Type B pancreatic cell (in vitro differentiated cells): ENCODE measurements around the gene ATP11B. TPM values are rescaled to one million over a fixed set of nuclear protein-coding genes. Genes with fewer than 3 reads are reported as not detected.
A peak's percentile ranks its signal among the peaks of the same experiment; 100 is the strongest.

Source experiments
- DNase-seq: peaks from one replicate; pipeline ENCODE4 v3.0.0; 2021; ENCODE audit warnings: mixed read lengths; ENCODE audit not compliant: unreplicated experiment; ENCODE audit errors: extremely low spot score
- H3K27ac Mint-ChIP-seq: 2 replicates; pipeline ENCODE4 v1.8.0; 2021; ENCODE audit warnings: mild to moderate bottlenecking, mixed read lengths
- H3K27me3 Mint-ChIP-seq: 2 replicates; pipeline ENCODE4 v1.8.0; 2021; ENCODE audit warnings: mixed read lengths
- H3K36me3 Mint-ChIP-seq: 2 replicates; pipeline ENCODE4 v1.8.0; 2021; ENCODE audit warnings: mixed read lengths
- H3K4me1 Mint-ChIP-seq: one replicate; pipeline ENCODE4 v1.8.0; 2021; ENCODE audit warnings: mixed read lengths; ENCODE audit not compliant: unreplicated experiment
- H3K4me3 Mint-ChIP-seq: 2 replicates; pipeline ENCODE4 v1.8.0; 2021; ENCODE audit warnings: mild to moderate bottlenecking, mixed read lengths
- H3K9me3 Mint-ChIP-seq: 2 replicates; pipeline ENCODE4 v1.8.0; 2021; ENCODE audit warnings: mixed read lengths
- total RNA-seq: library from RNA; stranded (reverse); gene quantifications from 2 replicates; pipeline ENCODE4 v1.2.1, GENCODE V29; 2021; ENCODE audit warnings: low replicate concordance
- TF ChIP-seq, protein P1 (sequence below): fragments of 200-600 bp; sonication (generic); conservative IDR thresholded peaks from 2 replicates; pipeline ENCODE4 v1.5.0; 2021; ENCODE audit warnings: antibody characterized with exemption, mild to moderate bottlenecking

ATP11B gene
- total RNA-seq, 1 donor from 2014 or later, result 73.4 TPM

DNA sequence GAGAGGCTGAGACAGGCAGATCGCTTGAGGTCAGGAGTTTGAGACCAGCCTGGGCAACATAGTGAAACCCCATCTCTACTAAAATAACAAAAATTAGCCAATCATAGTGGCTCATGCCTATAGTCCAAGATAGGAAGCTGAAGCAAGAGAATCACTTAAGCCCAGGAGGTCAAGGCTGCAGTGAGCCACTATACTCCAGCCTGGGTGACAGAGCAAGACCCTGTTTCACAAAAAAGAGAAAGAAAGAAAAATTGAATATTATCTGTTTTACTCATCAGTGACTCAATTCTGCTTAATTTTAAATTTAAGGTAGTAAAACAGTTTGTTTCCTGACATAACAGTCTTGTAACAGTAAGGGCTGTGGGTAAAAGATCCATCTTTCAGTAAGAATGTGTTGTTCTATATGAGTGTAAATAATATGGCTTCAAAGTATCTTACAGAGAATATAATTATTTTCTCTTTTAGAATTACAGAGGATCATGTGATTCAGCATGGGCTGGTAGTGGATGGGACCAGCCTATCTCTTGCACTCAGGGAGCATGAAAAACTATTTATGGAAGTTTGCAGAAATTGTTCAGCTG is 85.8 kb downstream of the ATP11B start:
- Mint-ChIP-seq H3K27me3 (no peaks in the 10 kb centered on the region), H3K36me3 (peaks cover 5% of the 10 kb centered on the region), H3K4me1 (no peaks in the 10 kb centered on the region), H3K27ac (no peak overlapping the region), H3K9me3 (no peaks in the 10 kb centered on the region), H3K4me3 (no peak overlapping the region)
- TF ChIP-seq, protein P1, sequence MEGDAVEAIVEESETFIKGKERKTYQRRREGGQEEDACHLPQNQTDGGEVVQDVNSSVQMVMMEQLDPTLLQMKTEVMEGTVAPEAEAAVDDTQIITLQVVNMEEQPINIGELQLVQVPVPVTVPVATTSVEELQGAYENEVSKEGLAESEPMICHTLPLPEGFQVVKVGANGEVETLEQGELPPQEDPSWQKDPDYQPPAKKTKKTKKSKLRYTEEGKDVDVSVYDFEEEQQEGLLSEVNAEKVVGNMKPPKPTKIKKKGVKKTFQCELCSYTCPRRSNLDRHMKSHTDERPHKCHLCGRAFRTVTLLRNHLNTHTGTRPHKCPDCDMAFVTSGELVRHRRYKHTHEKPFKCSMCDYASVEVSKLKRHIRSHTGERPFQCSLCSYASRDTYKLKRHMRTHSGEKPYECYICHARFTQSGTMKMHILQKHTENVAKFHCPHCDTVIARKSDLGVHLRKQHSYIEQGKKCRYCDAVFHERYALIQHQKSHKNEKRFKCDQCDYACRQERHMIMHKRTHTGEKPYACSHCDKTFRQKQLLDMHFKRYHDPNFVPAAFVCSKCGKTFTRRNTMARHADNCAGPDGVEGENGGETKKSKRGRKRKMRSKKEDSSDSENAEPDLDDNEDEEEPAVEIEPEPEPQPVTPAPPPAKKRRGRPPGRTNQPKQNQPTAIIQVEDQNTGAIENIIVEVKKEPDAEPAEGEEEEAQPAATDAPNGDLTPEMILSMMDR, result no peak
- DNase-seq, result no peak

DNA sequence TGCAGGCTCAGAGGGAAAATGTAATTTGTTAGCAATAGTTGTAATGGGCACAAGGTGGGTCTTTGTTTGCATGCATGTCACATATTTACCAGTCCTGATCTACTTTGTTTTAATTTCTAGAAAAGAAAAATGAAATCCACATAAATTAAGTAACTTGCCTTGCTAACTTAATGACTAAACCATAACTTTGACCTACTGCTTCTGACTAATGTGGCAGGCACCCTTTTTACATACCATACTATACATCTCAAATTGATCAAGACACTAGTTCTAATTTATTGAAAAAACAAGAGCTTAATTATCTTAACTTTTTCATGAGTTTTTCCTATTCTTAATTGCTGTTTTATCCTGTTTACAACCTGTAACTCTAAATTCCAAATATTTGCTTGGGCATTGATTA is 93.2 kb downstream of the ATP11B start:
- Mint-ChIP-seq H3K4me3 (no peak overlapping the region), H3K27ac (no peak overlapping the region), H3K36me3 (peaks cover 11% of the 10 kb centered on the region), H3K4me1 (no peaks in the 10 kb centered on the region), H3K9me3 (no peaks in the 10 kb centered on the region), H3K27me3 (no peaks in the 10 kb centered on the region)
- no peak for DNase-seq
- TF ChIP-seq, protein P1, result no peak

DNA sequence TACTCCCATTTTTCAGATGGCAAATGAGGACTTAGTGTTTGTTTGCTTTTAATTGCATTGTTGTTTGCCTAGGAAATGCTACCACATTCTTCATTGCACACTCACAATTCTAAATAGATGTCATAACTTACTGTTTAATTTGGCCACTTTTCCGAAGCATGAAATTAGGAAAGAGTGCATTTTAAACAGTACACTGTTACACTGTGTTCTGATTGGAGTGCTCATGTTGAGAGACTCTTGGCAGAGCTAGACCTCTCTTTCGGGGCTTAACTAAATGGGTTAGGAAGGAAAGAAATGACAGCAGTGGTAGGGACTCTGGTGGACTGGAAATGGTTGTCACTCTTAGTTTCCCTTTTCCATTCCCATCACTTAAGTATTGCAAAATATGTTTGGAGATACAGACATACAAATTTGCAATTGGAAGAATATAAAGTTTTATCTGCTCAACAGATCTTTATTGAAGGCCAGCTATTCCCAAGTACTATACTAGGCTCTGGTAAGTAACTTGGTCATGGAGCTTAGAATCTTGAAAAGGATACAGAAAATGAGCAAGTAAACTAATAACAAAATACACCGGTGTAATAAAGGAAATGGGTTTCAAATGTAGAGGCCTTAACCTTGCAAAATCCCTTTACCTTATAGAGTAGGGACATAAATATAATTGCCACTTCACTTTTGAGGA is 96.8 kb downstream of the ATP11B start:
- Mint-ChIP-seq H3K36me3 (peaks cover 32% of the 10 kb centered on the region), H3K4me1 (no peaks in the 10 kb centered on the region), H3K27ac (no peak overlapping the region), H3K4me3 (no peak overlapping the region), H3K27me3 (no peaks in the 10 kb centered on the region), H3K9me3 (no peaks in the 10 kb centered on the region)
- TF ChIP-seq, protein P1, result no peak
- no peak for DNase-seq

DNA sequence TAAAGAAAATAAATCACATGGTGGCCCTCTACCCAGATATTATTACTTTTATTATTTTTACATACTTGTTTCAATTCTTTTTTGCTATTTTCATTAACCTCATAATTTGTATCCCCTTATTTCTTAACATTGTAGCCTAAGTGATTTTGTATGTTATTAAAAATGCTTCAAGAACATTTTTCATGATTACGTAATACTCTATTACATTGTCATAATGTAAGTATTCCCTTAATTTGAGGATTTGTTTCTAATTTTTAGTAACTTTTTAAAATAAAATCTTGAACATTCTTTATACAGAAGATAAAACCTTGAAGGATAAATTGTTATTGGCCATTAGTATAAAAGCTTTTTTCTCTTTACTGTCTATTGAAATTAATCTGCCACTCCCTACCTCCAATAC is 98.1 kb downstream of the ATP11B start:
- H3K4me1 Mint-ChIP-seq, result no peaks in the 10 kb centered on the region
- H3K36me3 Mint-ChIP-seq, result peaks cover 35% of the 10 kb centered on the region
- H3K9me3 Mint-ChIP-seq, result no peaks in the 10 kb centered on the region
- TF ChIP-seq, protein P1, result no peak
- DNase-seq, result no peak
- no peak overlapping the region for H3K4me3 Mint-ChIP-seq
- H3K27me3 Mint-ChIP-seq, result no peaks in the 10 kb centered on the region
- no peak overlapping the region for H3K27ac Mint-ChIP-seq

DNA sequence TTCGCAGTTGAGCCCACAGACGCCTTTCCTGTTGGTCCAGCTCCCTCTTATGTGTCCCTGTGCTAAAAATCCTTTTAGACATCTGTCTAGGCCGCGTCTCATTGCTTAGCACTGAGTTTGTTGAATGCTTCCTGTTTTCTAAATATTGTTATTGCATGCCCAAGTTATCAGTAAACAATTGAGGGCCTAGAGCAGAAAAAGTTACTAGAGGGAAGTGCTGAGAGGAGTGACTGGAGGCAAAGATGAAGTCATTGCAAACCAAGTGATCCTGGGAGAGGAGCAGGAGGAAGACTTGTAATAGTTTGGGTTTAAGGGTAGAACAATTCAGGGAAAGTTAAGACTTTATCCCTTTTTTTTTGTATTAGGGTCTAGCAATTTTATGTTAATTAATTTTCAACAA is 98.9 kb downstream of the ATP11B start:
- Mint-ChIP-seq H3K27ac (peak overlapping the region; percentile 6), H3K4me3 (no peak overlapping the region), H3K4me1 (no peaks in the 10 kb centered on the region), H3K9me3 (no peaks in the 10 kb centered on the region), H3K36me3 (peaks cover 32% of the 10 kb centered on the region), H3K27me3 (no peaks in the 10 kb centered on the region)
- TF ChIP-seq, protein P1, result no peak
- DNase-seq, result no peak
